Activated effector memory CD4-positive, alpha-beta T cell treated with anti-CD3 and anti-CD28 coated beads, Interleukin-2, amount 50 U/mL, for 16 hours (primary cell): ENCODE results near the gene DNTTIP2.
A peak's percentile ranks its signal among the peaks of the same experiment; 100 is the strongest.
"Not testable (repeated sequence)": the region's sequence is repeated elsewhere in the genome, so short reads cannot be mapped to it uniquely, and the experiment has no call there.

Experiments used
- DNase-seq: peaks from one replicate; pipeline ENCODE4 v3.0.0-alpha.2; 2020

DNTTIP2 gene

DNA sequence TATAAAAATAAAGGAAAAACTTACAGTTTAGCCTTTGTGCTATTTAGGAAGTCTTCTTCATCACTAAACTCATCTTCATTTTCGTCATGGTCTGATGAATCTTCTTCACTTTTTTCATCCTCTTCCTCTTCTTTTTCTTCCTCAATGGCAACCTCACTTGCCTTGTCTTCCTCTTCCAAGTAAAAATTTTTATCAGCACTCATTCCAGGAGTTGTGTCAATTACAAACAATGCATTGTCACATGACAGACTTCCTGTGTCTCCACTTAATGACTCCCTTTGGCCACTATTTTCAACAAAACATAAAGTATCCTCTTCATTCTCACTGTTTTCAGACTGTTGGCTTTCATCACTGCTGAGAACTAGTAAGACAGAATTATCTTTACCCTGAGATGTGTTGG is 2.8 kb downstream of the DNTTIP2 start:
- no peak for DNase-seq

DNA sequence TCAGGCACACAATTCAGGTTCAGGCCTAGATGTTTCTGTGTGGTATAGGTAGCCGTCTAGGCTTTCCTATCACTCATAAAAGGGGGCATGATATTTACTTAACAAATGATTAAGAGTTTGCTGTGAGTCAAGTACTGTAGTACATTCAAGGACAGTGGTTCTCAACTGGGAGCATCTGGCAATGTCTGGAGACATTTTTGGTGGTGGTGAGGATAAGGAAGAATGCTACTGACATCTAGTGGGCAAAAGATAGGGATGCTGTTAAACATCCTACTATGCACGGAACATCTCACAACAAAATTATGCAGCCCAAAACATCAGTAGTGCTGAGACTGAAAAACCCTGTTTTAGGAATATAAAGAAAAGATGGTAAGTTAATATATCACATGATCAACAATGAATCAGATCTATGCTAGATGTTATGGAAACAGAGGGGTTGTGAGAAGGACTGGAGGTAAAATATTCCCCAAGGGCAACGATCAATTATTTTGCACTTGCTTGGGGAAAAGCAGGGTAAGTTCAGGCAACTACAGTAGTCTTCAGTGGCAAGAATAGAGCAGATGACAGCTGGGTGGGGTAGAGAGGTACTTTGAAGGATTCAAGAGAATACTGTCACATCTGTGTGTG is 4.9 kb downstream of the DNTTIP2 start:
- no peak for DNase-seq

DNA sequence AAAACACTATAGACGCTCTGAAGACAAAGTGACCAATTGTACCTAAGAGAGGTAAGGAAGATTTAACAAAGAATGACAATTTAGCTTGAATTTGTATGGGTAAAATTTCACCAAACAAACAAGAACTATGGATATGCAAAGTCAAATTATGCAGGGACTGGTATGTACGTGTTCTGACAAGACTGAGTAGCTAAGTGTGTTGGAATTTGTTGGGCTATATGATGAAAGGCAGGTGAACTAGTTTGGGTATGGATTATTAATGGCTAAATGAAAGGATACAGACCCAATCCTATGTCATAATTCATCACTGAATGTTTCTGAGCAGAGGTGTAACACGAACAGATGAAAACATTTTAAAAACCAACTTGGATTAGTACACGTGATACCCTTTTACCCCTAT is 7.6 kb downstream of the DNTTIP2 start:
- no peak for DNase-seq

DNA sequence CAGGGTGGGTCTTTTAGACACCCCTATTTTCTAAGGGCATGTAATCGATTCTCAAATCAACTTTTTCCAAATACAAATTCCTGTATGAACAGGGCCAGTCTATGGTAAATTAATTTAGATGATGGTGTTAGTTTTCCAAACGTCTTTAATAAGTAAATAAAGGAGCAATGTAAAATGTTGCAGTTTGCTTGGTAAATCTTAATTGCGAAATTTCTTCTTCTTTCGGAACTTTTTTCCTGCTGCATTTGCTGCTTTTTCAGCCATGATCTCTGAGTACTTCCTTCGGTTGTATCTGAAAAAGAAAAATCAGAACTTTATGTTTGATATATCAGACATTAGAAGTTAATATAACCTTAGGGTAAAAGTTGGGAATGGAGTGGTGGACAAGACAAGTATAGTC is 9.4 kb downstream of the DNTTIP2 start:
- no peak for DNase-seq

DNA sequence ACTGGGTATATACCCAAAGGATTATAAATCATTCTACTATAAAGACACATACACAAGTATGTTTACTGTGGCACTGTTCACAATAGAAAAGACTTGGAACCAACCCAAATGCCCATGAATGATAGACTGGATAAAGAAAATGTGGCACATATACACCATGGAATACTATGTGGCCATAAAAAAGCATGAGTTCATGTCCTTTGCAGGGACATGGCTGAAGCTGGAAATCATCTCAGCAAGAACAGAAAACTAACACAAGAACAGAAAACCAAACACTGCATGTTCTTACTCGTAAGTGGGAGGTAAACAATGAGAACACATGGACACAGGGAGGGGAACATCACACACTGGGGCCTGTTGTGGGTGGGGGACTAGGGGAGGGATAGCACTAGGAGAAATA is 10.5 kb downstream of the DNTTIP2 start:
- DNase-seq = not testable (repeated sequence)

DNA sequence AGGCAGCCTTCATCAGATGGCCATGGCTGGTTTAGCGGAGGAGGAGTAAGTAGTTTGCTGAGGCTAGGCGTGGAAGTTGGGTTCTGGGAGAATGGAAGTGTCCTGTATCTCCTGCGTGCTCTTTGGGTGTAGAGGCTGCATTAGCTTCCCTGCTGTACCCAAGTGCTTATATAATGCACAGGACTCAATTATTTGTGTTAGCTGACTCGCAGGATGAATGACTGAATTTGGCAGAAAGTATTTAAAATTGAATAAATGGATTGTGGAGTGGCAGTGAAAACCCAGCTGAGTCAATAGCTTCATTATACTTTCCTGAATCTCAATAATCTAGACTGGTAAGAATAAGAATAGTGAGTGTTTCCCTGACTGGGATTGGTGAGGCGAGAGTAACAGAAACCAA is 13.8 kb downstream of the DNTTIP2 start:
- no peak for DNase-seq

DNA sequence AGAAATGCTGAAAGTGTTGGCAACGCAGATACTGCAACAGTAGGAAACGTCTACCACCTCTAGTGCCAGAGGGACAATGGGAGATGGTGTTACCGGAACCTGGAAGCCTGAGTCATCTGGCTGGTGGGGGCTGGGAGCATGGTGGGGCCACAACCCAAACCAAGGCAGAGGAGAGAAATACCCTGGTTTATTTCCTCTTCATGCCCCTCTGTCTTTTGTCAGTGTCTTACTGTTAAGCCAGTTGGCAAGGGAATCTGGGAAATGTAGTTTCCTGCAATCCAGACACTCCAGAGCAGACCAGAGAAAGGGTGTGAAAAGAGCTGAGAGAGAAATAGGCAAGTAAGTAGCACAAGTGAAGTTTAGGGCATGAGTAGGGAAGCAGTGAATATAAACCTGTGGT is 14.8 kb downstream of the DNTTIP2 start:
- DNase-seq = no peak

DNA sequence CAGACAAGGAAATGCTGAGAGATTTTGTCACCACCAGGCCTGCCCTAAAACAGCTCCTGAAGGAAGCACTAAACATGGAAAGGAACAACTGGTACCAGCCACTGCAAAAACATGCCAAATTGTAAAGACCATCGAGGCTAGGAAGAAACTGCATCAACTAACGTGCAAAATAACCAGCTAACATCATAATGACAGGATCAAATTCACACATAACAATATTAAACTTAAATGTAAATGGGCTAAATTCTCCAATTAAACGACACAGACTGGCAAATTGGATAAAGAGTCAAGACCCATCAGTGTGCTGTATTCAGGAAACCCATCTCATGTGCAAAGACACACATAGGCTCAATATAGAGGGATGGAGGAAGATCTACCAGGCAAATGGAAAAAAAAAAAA is 21.4 kb downstream of the DNTTIP2 start:
- not testable (repeated sequence) for DNase-seq

DNA sequence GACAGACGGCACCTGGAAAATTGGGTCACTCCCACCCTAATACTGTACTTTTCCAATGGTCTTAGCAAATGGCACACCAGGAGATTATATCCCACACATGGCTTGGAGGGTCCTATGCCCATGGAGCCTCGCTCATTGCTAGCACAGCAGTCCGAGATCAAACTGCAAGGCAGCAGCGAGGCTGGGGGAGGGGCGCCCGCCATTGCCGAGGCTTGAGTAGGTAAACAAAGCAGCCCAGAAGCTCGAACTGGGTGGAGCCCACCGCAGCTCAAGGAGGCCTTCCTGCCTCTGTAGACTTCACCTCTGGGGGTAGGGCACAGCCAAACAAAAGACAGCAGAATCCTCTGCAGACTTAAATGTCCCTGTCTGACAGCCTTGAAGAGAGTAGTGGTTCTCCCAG is 23.0 kb downstream of the DNTTIP2 start:
- DNase-seq = not testable (repeated sequence)

DNA sequence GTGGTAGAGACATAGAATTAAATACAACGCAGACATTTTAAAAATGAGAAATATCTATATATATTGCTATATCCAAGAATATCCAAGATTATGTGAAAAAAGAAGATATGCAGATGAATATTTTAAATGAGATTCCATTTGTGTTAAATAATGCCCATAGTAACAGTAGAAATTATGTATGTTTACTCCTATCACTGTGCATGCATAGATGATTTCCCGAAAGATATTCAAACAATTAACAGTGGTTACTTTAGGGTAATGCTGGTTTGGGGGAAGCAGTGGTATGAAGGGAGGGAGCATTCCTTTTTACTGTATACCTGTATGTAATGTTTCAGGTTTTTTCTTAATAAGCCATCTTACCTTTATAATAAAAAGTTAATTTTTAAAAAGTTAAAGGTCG is 25.1 kb downstream of the DNTTIP2 start:
- DNase-seq = no peak

DNA sequence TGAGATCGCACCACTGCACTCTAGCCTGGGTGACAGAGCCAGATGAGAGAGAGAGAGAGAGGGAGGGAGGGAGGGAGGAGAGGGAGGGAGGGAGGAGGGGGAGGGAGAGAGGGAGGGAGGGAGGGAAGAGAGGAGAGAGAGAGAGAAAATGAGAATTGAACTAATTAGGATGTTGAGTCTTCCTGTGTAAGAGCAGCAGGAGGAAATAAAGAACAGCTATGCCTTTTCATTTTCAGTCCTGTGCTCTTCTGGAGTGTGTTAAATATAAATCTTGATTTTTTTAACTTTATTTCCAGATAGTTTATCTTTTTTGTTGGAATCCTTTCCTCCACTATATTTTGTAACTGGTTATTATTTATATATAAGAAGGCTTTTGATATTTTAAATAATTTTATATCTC is 27.1 kb downstream of the DNTTIP2 start:
- DNase-seq = no peak

DNA sequence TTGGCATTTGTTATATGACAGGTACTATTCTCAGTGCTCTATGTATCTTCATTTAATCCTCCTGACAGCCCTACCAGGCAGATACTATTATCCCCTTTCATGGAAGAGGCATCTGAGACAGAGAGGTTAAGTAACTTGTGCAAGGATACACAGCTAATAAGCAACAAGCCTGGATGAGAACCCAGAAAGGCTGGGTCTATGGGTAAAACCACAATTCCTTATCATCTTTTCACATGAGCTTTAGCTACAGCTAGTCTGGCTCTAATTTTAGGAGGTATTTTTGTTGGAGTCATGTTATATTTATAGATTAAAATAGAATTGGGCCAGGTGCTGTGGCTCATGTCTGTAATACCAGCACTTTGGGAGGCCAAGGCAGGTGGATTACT is 27.7 kb downstream of the DNTTIP2 start:
- no peak for DNase-seq

DNA sequence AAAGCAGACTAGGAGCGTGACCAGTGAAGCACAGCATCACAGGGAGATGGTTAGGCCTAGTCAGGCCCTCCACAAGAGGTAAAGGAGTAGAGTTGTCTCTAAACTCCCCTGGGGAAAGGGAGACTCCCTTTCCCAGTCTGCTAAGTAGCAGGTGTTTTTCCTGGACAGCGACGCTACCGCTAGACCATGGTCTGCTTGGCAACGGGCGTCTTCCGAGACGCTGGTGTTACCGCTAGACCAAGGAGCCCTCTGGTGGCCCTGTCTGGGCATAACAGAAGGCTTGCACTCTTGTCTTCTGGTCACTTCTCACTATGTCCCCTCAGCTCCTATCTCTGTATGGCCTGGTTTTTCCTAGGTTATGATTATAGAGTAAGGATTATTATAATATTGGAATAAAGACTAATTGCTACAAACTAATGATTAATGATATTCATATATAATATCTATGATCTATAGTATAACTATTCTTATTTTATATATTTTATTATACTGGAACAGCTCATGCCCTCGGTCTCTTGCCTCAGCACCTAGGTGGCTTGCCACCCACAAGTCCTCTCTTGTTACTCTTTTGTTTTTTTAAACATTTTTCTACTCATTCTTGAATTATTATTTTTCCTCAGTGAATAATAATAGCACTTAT is 28.2 kb downstream of the DNTTIP2 start:
- DNase-seq = peak; percentile 85

DNA sequence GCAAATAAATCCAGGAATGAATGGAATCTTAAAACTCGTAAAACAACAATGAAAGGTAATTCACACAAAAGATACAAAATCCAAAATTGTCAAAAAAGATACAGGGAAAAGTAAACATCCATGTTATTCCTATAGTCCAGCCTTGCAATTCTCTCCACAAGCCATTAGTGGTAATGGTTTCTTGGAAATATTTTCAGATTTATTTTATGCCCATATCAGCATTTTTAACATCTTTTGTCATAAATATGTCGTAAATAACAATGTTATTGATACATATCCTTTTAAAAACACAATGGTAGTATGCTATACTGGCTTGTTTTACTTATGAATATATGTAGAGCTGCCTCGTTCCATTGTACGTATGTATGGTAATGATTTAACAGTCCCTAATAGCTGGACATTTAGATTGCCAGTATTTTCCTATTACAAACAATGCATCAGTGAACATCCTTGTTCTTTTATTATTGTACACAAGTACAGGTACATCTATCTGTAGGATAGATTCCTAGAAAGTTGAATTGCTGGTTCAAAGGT is 30.6 kb downstream of the DNTTIP2 start:
- DNase-seq = no peak

DNA sequence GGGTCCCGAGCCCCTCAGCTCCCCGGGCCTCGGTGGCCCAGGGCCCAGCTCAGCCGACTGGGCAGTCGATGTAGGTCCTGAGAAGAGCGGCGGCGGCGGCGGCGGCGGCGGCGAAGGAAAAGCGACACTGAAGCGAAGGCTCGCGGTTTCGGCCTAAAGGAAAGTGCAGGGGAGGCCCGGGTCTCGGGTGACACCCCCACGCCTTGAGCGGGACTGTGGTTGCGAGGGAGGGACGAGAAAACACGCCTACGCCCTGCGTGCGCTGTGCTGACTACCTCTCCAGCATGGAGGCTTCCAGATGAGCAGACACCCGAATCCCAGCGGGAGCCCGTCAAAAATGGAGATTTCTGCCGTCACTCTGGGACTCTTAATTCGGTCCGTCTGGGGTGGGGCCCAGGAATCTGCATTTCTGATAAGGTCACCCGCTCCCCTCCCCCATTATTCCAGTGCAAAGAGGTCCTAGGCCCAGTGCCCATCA is 31.2 kb downstream of the DNTTIP2 start:
- DNase-seq = peak; percentile 91

DNA sequence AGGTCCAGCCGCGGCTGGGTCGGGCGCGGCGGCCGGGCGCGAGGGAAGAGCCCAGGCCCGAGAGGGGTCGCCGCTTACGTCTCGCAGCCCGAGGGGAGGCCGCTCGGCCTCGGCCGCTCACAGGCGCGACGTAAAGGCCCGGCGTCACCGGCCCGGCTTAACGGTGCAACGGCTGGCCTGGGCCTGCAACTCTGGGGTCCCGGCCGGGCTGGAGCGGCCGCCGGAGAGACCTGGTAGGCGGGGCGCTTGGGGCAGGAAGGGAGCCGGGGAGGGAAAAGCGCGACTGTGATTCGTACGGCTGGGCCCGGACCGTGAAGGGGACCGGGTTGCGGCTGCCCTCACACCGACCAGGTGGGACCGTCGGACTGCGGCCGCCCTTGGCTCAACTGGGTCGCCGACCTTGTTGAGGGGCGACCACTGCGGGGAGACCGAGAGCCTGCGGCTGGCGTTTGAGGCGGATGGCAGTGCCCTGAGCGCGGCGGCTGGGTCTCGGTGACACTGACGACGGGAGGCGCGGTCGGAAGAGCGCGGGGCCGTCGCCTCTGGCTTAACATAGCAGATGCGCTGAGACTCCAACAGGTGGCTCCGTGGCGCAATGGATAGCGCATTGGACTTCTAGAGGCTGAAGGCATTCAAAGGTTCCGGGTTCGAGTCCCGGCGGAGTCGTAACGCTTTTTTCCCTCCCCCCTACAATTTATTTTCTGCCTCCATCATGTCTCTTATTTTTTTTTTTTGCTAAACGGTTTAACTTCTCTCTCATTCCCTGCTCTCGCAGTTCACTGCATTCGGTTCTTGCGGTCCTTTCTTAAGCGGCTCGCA is 31.8 kb downstream of the DNTTIP2 start:
- DNase-seq = peak; percentile 95

DNA sequence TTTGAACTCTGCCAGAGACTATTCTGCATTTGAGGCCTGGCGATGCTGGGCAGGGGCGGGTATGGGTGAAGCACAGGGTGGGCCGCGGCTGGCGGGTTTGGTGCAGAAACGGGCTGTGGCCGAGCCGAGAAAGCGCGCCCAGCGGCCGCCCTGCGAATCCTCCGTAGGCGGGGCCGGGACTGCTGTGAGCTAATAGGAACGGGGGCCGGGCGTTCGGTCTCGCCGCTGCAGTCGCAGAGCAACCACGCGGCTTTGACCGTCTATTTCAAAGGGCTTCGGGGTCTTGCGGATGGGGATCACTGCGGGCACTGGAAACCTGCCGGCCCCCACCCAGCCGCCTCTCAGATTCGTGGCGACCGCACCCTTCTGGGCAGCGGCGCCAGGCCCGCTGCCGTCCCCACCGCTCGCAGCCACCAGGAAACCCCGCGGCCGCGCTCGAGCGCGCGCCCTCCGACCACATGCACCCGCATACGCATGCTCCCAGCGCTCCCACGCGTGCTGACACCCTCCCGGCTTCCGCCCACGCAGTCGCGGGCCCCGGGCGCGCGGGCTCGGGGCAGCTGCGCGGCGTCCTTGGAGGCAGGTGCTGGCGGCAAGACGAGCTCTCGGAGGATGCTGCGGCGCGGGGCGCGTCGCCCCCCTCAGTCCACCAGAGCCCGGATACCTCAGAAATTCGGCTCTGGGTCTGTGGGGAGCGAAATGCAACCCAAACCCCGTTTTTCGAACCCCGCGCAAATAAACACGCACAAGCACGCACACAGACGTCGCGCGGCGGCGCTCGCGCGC is 32.6 kb downstream of the DNTTIP2 start:
- peak; percentile 94 for DNase-seq

DNA sequence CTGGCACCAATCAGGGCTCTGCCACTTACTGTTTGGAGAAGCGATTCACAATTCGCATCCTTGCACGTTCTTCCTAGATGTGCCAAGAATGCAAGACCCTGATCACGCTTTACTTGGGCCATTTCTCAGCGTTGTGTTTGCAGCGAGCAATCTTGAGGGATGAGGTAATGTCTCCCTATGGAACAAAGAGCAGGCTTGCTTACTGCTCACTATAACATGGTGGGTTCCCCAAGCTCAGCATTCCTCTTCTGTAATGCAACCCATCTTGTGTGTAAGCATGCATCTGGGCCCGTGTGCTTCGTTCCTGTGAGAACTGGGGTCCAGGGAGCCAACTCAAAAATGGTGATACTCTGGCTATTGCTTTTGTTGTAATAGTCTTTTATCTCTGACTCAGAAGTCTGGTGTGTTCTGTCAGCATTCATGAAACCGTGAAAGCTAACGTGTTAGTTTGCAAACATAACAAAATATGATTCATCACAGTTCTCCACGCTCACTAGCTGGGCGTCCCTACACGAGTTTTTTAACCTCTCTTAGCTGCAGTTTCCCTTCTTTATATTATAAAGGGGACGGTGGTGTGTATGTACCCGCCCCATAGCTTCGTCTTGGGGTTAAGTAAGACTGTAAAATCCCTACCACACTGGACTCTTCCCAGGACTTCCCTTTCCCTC is 33.3 kb downstream of the DNTTIP2 start:
- no peak for DNase-seq

DNA sequence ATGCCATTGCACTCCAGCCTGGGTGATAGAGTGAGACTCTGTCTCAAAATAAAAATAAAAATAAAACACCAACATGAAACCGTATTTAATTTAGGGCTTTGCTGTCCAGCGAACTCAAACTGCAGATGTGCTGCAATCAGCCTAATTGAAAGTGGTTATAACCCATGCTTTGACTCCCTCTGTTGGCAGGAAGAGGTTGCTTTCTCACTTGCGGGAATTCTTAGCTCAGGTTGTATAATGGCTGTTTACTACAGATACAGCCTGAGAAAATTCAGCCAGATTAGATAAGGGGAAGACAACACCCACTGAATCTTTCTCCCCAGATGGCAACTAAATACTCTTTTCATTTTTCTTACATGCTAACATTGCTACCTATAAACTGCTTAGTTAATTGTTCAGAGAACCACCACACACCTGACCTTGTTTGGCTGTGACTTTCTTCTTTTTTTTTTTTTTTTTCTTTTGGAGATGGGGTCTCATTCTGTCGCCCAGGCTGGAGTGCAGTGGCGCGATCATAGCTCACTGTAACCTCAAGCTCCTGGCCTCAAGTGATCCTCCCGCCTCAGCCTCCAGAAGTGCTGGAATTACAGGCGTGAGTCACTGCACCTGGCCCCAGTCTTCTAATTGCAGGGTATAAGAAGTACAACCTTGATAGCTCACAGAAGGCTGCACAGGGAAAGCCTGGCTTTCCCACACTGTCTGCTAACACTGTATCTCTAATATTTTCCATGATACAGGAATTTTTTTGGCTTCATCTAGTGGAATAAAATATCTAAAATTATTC is 34.6 kb downstream of the DNTTIP2 start:
- DNase-seq = peak; percentile 65

DNA sequence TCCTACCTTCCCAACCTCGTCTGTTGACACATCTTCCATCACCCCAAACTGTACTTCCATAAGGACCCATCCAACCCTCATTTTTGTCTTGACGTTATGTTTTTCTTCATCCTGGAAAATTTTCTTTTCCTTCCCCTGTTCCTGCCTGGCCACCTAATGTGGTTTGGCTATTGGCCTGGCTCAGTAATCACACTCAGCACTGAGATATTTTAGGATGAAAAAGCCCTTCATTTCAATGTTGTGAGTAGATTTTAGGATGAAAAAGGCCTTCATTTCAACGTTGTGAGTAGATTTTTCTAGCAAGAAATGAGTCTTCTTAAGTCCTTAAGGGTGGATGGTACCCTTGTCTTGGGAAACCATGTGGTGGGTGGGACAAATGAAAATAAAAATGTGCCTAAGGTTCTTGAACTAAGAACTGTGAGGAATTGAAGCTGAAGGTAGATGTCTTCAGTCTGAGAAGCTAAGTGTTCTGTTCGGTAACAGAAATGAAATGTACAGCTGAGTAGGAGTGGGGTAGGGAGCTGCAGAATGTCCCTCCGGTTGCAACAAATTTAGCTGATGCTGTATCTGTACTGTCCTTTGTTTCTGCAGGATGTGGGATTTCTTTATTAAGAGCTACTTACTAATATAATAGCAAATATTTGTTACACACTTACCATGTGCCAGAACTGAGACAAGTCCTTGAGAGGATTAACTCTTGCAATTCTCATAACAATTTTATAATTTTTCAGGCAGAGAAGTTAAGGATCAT is 36.1 kb downstream of the DNTTIP2 start:
- no peak for DNase-seq

DNA sequence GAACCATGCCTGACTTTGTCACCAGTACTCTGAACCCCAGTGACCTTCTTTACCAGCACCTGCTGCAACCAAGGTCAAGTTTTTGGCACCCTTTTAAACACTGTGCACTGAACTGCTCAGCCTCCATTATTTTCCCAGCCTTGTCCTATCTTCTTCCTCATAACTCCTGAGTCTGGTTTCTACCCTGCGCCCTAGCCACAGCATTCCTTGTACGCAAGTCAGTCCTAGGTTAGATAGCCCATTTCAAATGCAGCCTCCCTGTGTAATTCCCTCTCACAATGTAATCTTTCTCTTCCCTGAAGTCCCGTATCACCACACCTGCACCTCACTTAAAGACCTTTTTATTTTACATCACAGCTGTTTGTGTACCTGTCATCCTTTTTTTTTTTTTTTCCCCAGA is 37.2 kb downstream of the DNTTIP2 start:
- DNase-seq = no peak
